Stimulated activated CD4-positive, alpha-beta T cell treated with anti-CD3 and anti-CD28 coated beads, Interleukin-12 subunit alpha, Interleukin-12 subunit beta, amount 100 ng/mL, for 48 hours (primary cell): ENCODE data around the gene PPP6C.
"Not testable (repeated sequence)": the region's sequence is repeated elsewhere in the genome, so short reads cannot be mapped to it uniquely, and the experiment has no call there.

Experiments used
- DNase-seq, 3 donors: peaks; one replicate each; pipeline ENCODE4 v3.0.0-alpha.2; 2020; ENCODE audit warnings: low read depth in 2 of 3, low spot score in 1 of 3

The PPP6C gene

GRCh38 chr9:125142560-125143376 is 46.8 kb downstream of the PPP6C start:
- DNase-seq: no peak

- no peak for DNase-seq
Measured at GRCh38 chr9:125141751-125142150, 47.9 kb downstream of the PPP6C start.

GRCh38 chr9:125141251-125141650 is 48.4 kb downstream of the PPP6C start:
- no peak for DNase-seq

GRCh38 chr9:125140576-125140975 is 49.0 kb downstream of the PPP6C start:
- no peak for DNase-seq

GRCh38 chr9:125137200-125137599 is 52.4 kb downstream of the PPP6C start:
- DNase-seq: no peak

GRCh38 chr9:125134976-125135375 is 54.6 kb downstream of the PPP6C start:
- DNase-seq: no peak

GRCh38 chr9:125133403-125134329 is 55.9 kb downstream of the PPP6C start:
- DNase-seq: no peak

GRCh38 chr9:125131778-125132177 is 57.8 kb downstream of the PPP6C start:
- no peak for DNase-seq

GRCh38 chr9:125126019-125126746 is 63.4 kb downstream of the PPP6C start:
- DNase-seq: peak; percentile 56 to 73 (median 56)

GRCh38 chr9:125125523-125125922 is 64.1 kb downstream of the PPP6C start:
- DNase-seq: no peak

- no peak for DNase-seq
Measured at GRCh38 chr9:125121146-125121545, 68.5 kb downstream of the PPP6C start.

GRCh38 chr9:125119643-125120286 is 69.8 kb downstream of the PPP6C start:
- DNase-seq: no peak

- DNase-seq: not testable (repeated sequence)
Measured at GRCh38 chr9:125118696-125119095, 70.9 kb downstream of the PPP6C start.

- not testable (repeated sequence) for DNase-seq
Measured at GRCh38 chr9:125114503-125114902, 75.1 kb downstream of the PPP6C start.

GRCh38 chr9:125110464-125110863 is 79.1 kb downstream of the PPP6C start:
- DNase-seq: no peak

- not testable (repeated sequence) for DNase-seq
Measured at GRCh38 chr9:125108541-125108940, 81.1 kb downstream of the PPP6C start.

GRCh38 chr9:125106285-125106893 is 83.2 kb downstream of the PPP6C start:
- no peak for DNase-seq

- no peak for DNase-seq
Measured at GRCh38 chr9:125103770-125104460, 85.7 kb downstream of the PPP6C start.

- DNase-seq: no peak
Measured at GRCh38 chr9:125103021-125103420, 86.6 kb downstream of the PPP6C start.

GRCh38 chr9:125100822-125101221 is 88.8 kb downstream of the PPP6C start:
- DNase-seq: no peak
